ENCODE measurements around the gene SLC23A1. TPM values are rescaled to one million over a fixed set of nuclear protein-coding genes. Genes with fewer than 3 reads are reported as not detected.

Gene SLC23A1
- total RNA-seq, 4 donors from 2014 or later: not detected

GRCh38 chr5:139381837-139382761 lies 998 bp downstream of the SLC23A1 start:
- Histone ChIP-seq H3K36me3 (peaks cover 0 to 4% (median 0%) of the 10 kb centered on the region in 4 donors), H3K9me3 (no peaks in the 10 kb centered on the region), H3K27me3 (no peaks in the 10 kb centered on the region), H3K4me1 (peaks cover 0 to 15% (median 7%) of the 10 kb centered on the region in 4 donors), H3K4me3 (no peak overlapping the region), H3K27ac (replicated peaks in 1 of 4) (no peak overlapping the region)
- WGBS: 87% methylated on average over 24 of the region's 28 CpGs
- intact Hi-C loops (cut with DNase I): no loop called here
- TF ChIP-seq POLR2A (IDR thresholded peaks at IDR 0.05; ENCODE audit: low read depth) (no peak), POLR2AphosphoS5 (IDR thresholded peaks at IDR 0.05) (no peak), CTCF (IDR thresholded peaks at IDR 0.05) (no peak), EP300 (IDR thresholded peaks at IDR 0.05) (no peak)
- DNase-seq (ENCODE audit: extremely low spot score): no peak

- 95% methylated on average over 13 of the region's 15 CpGs for WGBS
- no peak for DNase-seq (ENCODE audit: extremely low spot score)
- H3K36me3 ChIP-seq: peaks cover 0 to 9% (median 0%) of the 10 kb centered on the region in 4 donors
- no peak for TF ChIP-seq POLR2A (IDR thresholded peaks at IDR 0.05; ENCODE audit: low read depth)
- TF ChIP-seq EP300 (IDR thresholded peaks at IDR 0.05): no peak
- no peak for TF ChIP-seq CTCF (IDR thresholded peaks at IDR 0.05)
- TF ChIP-seq POLR2AphosphoS5 (IDR thresholded peaks at IDR 0.05): no peak
- peaks cover 0 to 17% (median 5%) of the 10 kb centered on the region in 4 donors for H3K4me1 ChIP-seq
- H3K27ac ChIP-seq (replicated peaks in 1 of 4): no peak overlapping the region
- H3K27me3 ChIP-seq: no peaks in the 10 kb centered on the region
- intact Hi-C loops (cut with DNase I): no loop called here
- no peak overlapping the region for H3K4me3 ChIP-seq
- H3K9me3 ChIP-seq: no peaks in the 10 kb centered on the region
Measured at GRCh38 chr5:139379626-139380449, 3.3 kb downstream of the SLC23A1 start.

- H3K27ac ChIP-seq (replicated peaks in 1 of 4): no peak overlapping the region
- intact Hi-C loops (cut with DNase I): no loop called here
- DNase-seq (ENCODE audit: extremely low spot score): no peak
Measured at GRCh38 chr5:139378941-139379361, 4.1 kb downstream of the SLC23A1 start.

More at GRCh38 chr5:139378941-139379361, 4.1 kb downstream of the SLC23A1 start:
- H3K27me3 ChIP-seq: no peaks in the 10 kb centered on the region
- no peak overlapping the region for H3K4me3 ChIP-seq
- H3K4me1 ChIP-seq: peaks cover 0 to 21% (median 8%) of the 10 kb centered on the region in 4 donors
- WGBS: 81% methylated on average over 13 of the region's 13 CpGs
- no peaks in the 10 kb centered on the region for H3K9me3 ChIP-seq
- H3K36me3 ChIP-seq: peaks cover 0 to 12% (median 0%) of the 10 kb centered on the region in 4 donors
- TF ChIP-seq EP300 (IDR thresholded peaks at IDR 0.05) (no peak), POLR2A (IDR thresholded peaks at IDR 0.05; ENCODE audit: low read depth) (no peak), POLR2AphosphoS5 (IDR thresholded peaks at IDR 0.05) (no peak), CTCF (IDR thresholded peaks at IDR 0.05) (no peak)

All from esophagus muscularis mucosa (tissue), 4 donors.